ENCODE data around the gene CCDC148.

CCDC148 gene

GRCh38 chr2:158493458-158493857 is 36.9 kb upstream of the CCDC148 start:
- no peak for TF ChIP-seq CTCF (IDR thresholded peaks at IDR 0.05; ENCODE audit: control insufficient read depth, insufficient read depth, low read depth, low read length, missing control alignments)

DNA sequence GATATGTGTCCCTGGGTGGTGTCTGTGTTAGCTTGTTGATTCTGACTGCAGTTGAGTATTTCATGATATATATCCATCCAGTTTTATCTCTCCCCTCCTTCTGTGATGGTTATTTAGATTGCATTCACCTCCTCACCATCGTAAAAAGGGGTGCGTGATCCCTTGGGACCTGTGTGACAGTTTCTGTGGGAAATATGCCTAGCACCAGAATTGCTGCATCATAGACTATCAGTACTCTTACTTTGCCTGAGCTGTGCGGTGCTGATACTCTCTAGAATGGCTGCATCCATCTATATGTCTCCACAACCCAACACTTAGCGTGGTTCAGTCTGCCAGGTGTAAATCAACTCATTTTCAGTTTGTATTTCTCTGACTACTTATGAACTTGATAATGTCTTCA is 34.5 kb upstream of the CCDC148 start:
- no peak for TF ChIP-seq CTCF (IDR thresholded peaks at IDR 0.05; ENCODE audit: control insufficient read depth, insufficient read depth, low read depth, low read length, missing control alignments)
- H3K4me3 ChIP-seq (ENCODE audit: control insufficient read depth, low read depth, low read length): no peak overlapping the region
- DNase-seq (ENCODE audit: low read depth): no peak

More at GRCh38 chr2:158493458-158493857, 36.9 kb upstream of the CCDC148 start:
- no peak overlapping the region for H3K4me3 ChIP-seq (ENCODE audit: control insufficient read depth, low read depth, low read length)
- DNase-seq (ENCODE audit: low read depth): no peak

DNA sequence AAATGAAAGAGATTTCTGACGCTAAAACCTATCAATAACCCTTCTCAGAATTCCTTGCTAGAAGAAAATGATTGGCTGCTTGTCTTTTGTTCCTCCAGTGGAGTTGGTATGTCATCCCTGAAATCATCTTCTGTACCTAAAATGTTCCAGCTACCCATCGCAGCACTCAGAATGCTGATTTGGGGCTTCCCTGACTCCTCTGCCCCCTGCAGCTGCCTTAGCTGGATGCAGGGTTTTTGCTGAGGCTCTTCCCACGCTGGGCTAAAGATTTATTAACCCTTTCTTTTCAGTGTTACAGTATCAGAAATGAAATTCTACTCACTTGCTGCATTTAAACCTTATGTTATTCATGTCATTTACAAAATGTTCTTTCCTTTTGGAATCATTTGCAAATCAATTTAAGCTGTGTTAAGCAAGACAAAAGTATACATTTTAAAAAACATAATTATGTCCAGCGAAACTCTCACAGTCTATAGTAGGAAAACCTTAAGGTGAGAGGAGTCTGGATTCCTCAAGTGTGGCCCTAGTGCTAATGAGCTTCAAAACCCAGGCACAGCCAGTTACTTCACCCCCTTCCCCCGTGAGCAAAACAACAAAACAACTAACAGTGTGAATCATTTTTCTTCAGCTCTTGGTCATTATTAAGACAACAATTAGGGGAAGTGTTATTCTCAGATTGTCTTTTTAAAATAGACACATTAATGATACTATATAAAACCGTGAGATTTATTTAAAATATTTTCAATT is 33.0 kb upstream of the CCDC148 start:
- no peak overlapping the region for H3K4me3 ChIP-seq (ENCODE audit: control insufficient read depth, low read depth, low read length)
- no peak for DNase-seq (ENCODE audit: low read depth)
- TF ChIP-seq CTCF (IDR thresholded peaks at IDR 0.05; ENCODE audit: control insufficient read depth, insufficient read depth, low read depth, low read length, missing control alignments): no peak

DNA sequence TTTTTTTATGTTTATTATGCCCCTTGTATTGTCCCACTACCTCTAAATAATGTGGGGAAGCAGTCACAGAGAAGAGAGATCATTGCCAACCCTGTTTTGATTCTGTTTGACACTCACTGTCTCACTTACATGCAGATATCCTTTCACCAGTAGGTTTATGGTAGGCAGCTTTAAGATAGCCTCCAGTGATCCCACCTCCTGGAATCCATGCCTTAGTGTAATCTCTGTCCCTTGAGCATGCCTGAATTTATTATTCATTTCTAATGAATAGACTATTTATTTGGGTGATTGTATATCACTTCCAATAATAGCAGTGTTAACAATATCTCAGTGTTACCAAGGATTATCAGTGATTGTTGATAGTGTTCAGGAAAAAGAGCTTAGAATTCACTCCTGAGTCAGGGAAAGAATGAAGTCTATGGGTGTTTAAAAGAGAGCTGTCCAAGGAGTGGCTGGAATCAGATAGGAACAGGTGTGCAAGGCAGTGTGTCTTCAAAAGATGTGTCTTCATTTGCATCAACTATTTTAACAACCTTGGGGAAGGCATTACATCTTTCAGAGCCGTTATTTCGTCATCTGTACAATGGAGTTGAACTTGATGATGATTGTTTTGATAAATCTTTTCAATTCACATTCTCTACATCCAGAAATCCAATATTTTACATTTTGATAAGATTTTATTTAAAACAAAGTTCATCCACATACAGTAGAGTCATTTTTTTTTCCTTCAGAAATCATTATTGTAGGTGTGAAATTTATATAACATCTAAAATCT is 32.1 kb upstream of the CCDC148 start:
- no peak for DNase-seq (ENCODE audit: low read depth)
- H3K4me3 ChIP-seq (ENCODE audit: control insufficient read depth, low read depth, low read length): no peak overlapping the region
- no peak for TF ChIP-seq CTCF (IDR thresholded peaks at IDR 0.05; ENCODE audit: control insufficient read depth, insufficient read depth, low read depth, low read length, missing control alignments)

- no peak for DNase-seq (ENCODE audit: low read depth)
- H3K4me3 ChIP-seq (ENCODE audit: control insufficient read depth, low read depth, low read length): no peak overlapping the region
- no peak for TF ChIP-seq CTCF (IDR thresholded peaks at IDR 0.05; ENCODE audit: control insufficient read depth, insufficient read depth, low read depth, low read length, missing control alignments)
Measured at GRCh38 chr2:158487419-158487818, 30.9 kb upstream of the CCDC148 start.

DNA sequence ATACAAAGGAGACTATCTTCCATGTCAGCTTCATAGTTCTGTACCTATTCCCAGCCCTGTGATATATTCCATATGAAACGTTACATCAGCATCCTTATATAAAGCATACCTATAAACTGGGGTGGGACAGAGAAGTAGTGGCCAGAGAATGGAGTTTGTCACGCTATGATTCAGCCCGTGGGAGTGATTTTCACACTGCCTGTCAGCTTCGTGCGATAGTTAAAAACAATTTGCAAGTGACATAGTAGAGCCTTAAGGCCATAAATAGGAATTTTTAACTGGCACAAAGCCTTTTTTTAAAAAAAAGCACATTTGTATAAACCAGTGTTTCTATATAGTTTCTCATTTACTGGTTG is 30.4 kb upstream of the CCDC148 start:
- TF ChIP-seq CTCF (IDR thresholded peaks at IDR 0.05; ENCODE audit: control insufficient read depth, insufficient read depth, low read depth, low read length, missing control alignments): no peak
- no peak for DNase-seq (ENCODE audit: low read depth)

More for the DNA sequence above, 30.4 kb upstream of the CCDC148 start:
- no peak overlapping the region for H3K4me3 ChIP-seq (ENCODE audit: control insufficient read depth, low read depth, low read length)
